Measurements from ENCODE around the gene OPHN1.
"Not testable (repeated sequence)": the region's sequence is repeated elsewhere in the genome, so short reads cannot be mapped to it uniquely, and the experiment has no call there.

The OPHN1 gene

GRCh38 chrX:68273887-68274286 is 159.4 kb downstream of the OPHN1 start:
- no peak overlapping the region for H2AFZ ChIP-seq (ENCODE audit: low read depth)
- no peak overlapping the region for H3K9ac ChIP-seq
- no peak overlapping the region for H3K4me3 ChIP-seq (IDR thresholded peaks at IDR 0.05; ENCODE audit: insufficient read depth, low read depth, low read length)
- no peaks in the 10 kb centered on the region for H3K27me3 ChIP-seq (ENCODE audit: insufficient read depth, low read depth)
- H3K4me2 ChIP-seq: no peak overlapping the region
- H3K79me2 ChIP-seq (ENCODE audit: insufficient read depth, low read depth): no peaks in the 10 kb centered on the region
- H3K4me1 ChIP-seq (ENCODE audit: low read depth, poor library complexity, severe bottlenecking): no peaks in the 10 kb centered on the region
- H4K20me1 ChIP-seq (ENCODE audit: insufficient read depth): no peaks in the 10 kb centered on the region
- TF ChIP-seq CTCF (conservative IDR thresholded peaks at IDR 0.05; ENCODE audit: low read depth, low read length): no peak
- H3K36me3 ChIP-seq (ENCODE audit: insufficient read depth): no peaks in the 10 kb centered on the region
- no peak overlapping the region for H3K27ac ChIP-seq

GRCh38 chrX:68264793-68265192 is 168.5 kb downstream of the OPHN1 start:
- not testable (repeated sequence) for H3K9ac ChIP-seq; H3K4me2 ChIP-seq; H3K36me3 ChIP-seq (ENCODE audit: insufficient read depth); H3K79me2 ChIP-seq (ENCODE audit: insufficient read depth, low read depth); H4K20me1 ChIP-seq (ENCODE audit: insufficient read depth); H2AFZ ChIP-seq (ENCODE audit: low read depth); H3K27ac ChIP-seq; H3K4me1 ChIP-seq (ENCODE audit: low read depth, poor library complexity, severe bottlenecking); H3K27me3 ChIP-seq (ENCODE audit: insufficient read depth, low read depth); H3K4me3 ChIP-seq (IDR thresholded peaks at IDR 0.05; ENCODE audit: insufficient read depth, low read depth, low read length)

GRCh38 chrX:68261060-68261672 is 172.1 kb downstream of the OPHN1 start:
- H3K4me2 ChIP-seq: no peak overlapping the region
- H2AFZ ChIP-seq (ENCODE audit: low read depth): no peak overlapping the region
- H3K4me1 ChIP-seq (ENCODE audit: low read depth, poor library complexity, severe bottlenecking): no peaks in the 10 kb centered on the region
- H3K4me3 ChIP-seq (IDR thresholded peaks at IDR 0.05; ENCODE audit: insufficient read depth, low read depth, low read length): no peak overlapping the region
- H3K27ac ChIP-seq: no peak overlapping the region
- no peaks in the 10 kb centered on the region for H3K36me3 ChIP-seq (ENCODE audit: insufficient read depth)
- H3K27me3 ChIP-seq (ENCODE audit: insufficient read depth, low read depth): no peaks in the 10 kb centered on the region
- H3K79me2 ChIP-seq (ENCODE audit: insufficient read depth, low read depth): no peaks in the 10 kb centered on the region
- no peak for TF ChIP-seq CTCF (conservative IDR thresholded peaks at IDR 0.05; ENCODE audit: low read depth, low read length)
- no peak overlapping the region for H3K9ac ChIP-seq
- H4K20me1 ChIP-seq (ENCODE audit: insufficient read depth): no peaks in the 10 kb centered on the region

- H2AFZ ChIP-seq (ENCODE audit: low read depth): no peak overlapping the region
- no peak overlapping the region for H3K4me2 ChIP-seq
- no peak overlapping the region for H3K27ac ChIP-seq
- TF ChIP-seq CTCF (conservative IDR thresholded peaks at IDR 0.05; ENCODE audit: low read depth, low read length): no peak
- H4K20me1 ChIP-seq (ENCODE audit: insufficient read depth): no peaks in the 10 kb centered on the region
- no peak overlapping the region for H3K9ac ChIP-seq
- no peaks in the 10 kb centered on the region for H3K36me3 ChIP-seq (ENCODE audit: insufficient read depth)
- H3K4me3 ChIP-seq (IDR thresholded peaks at IDR 0.05; ENCODE audit: insufficient read depth, low read depth, low read length): no peak overlapping the region
- no peaks in the 10 kb centered on the region for H3K4me1 ChIP-seq (ENCODE audit: low read depth, poor library complexity, severe bottlenecking)
- H3K27me3 ChIP-seq (ENCODE audit: insufficient read depth, low read depth): no peaks in the 10 kb centered on the region
- H3K79me2 ChIP-seq (ENCODE audit: insufficient read depth, low read depth): no peaks in the 10 kb centered on the region
Observed at GRCh38 chrX:68256990-68257389, 176.3 kb downstream of the OPHN1 start.

GRCh38 chrX:68254738-68255645 is 178.3 kb downstream of the OPHN1 start:
- H4K20me1 ChIP-seq (ENCODE audit: insufficient read depth): no peaks in the 10 kb centered on the region
- no peaks in the 10 kb centered on the region for H3K27me3 ChIP-seq (ENCODE audit: insufficient read depth, low read depth)
- no peak overlapping the region for H2AFZ ChIP-seq (ENCODE audit: low read depth)
- no peak overlapping the region for H3K4me2 ChIP-seq
- no peak for TF ChIP-seq CTCF (conservative IDR thresholded peaks at IDR 0.05; ENCODE audit: low read depth, low read length)
- H3K27ac ChIP-seq: no peak overlapping the region
- no peak overlapping the region for H3K4me3 ChIP-seq (IDR thresholded peaks at IDR 0.05; ENCODE audit: insufficient read depth, low read depth, low read length)
- no peaks in the 10 kb centered on the region for H3K79me2 ChIP-seq (ENCODE audit: insufficient read depth, low read depth)
- no peaks in the 10 kb centered on the region for H3K36me3 ChIP-seq (ENCODE audit: insufficient read depth)
- no peak overlapping the region for H3K9ac ChIP-seq
- no peaks in the 10 kb centered on the region for H3K4me1 ChIP-seq (ENCODE audit: low read depth, poor library complexity, severe bottlenecking)
